GM18867 (cell line): ENCODE measurements around the gene NR1D2.
"Not testable (repeated sequence)": the region's sequence is repeated elsewhere in the genome, so short reads cannot be mapped to it uniquely, and the experiment has no call there.

Experiments used
- ATAC-seq: cut with Tn5 transposase; IDR thresholded peaks from one replicate; pipeline ENCODE4 v1.9.1; 2021; ENCODE audit warnings: mild to moderate bottlenecking, moderate library complexity; ENCODE audit not compliant: unreplicated experiment

Gene NR1D2

GRCh38 chr3:23944861-23945662 is at the start of gene NR1D2:
NR1D2 (plus strand) TSS chr3:23945286; CDS start chr3:23945579, 293 bp downstream.
- ATAC-seq, result peak; percentile 65

GRCh38 chr3:23900744-23901143 is 44.3 kb upstream of the NR1D2 start:
- no peak for ATAC-seq

- no peak for ATAC-seq
Measured at GRCh38 chr3:23904545-23904944, 40.5 kb upstream of the NR1D2 start.

- no peak for ATAC-seq
Measured at GRCh38 chr3:23909341-23909740, 35.7 kb upstream of the NR1D2 start.

- ATAC-seq, result no peak
Measured at GRCh38 chr3:23911397-23911796, 33.7 kb upstream of the NR1D2 start.

- ATAC-seq, result not testable (repeated sequence)
Measured at GRCh38 chr3:23912335-23912734, 32.8 kb upstream of the NR1D2 start.

GRCh38 chr3:23913182-23913581 is 31.9 kb upstream of the NR1D2 start:
- ATAC-seq, result no peak

- ATAC-seq, result no peak
Measured at GRCh38 chr3:23913873-23914743, 31.0 kb upstream of the NR1D2 start.

GRCh38 chr3:23915537-23916108 is 29.5 kb upstream of the NR1D2 start:
- no peak for ATAC-seq

GRCh38 chr3:23916152-23916885 is 28.8 kb upstream of the NR1D2 start:
- ATAC-seq, result peak; percentile 49

GRCh38 chr3:23916886-23917678 is 28.0 kb upstream of the NR1D2 start, which contains the start of the genes NKIRAS1 and RPL15:
NKIRAS1 (minus strand) TSS chr3:23916990; CDS start chr3:23910904, 6,086 bp downstream.
RPL15 (plus strand) TSS chr3:23917132; CDS start chr3:23917860, 728 bp downstream.
- peak; percentile 94 for ATAC-seq

GRCh38 chr3:23917679-23918303 is 27.3 kb upstream of the NR1D2 start:
- not testable (repeated sequence) for ATAC-seq

- ATAC-seq, result not testable (repeated sequence)
Measured at GRCh38 chr3:23918331-23918730, 26.8 kb upstream of the NR1D2 start.

- ATAC-seq, result no peak
Measured at GRCh38 chr3:23919628-23920027, 25.5 kb upstream of the NR1D2 start.

GRCh38 chr3:23920151-23920655 is 24.9 kb upstream of the NR1D2 start:
- no peak for ATAC-seq

GRCh38 chr3:23921052-23921511 is 24.0 kb upstream of the NR1D2 start:
- no peak for ATAC-seq

GRCh38 chr3:23923786-23924185 is 21.3 kb upstream of the NR1D2 start:
- ATAC-seq, result no peak

GRCh38 chr3:23926246-23926645 is 18.8 kb upstream of the NR1D2 start:
- ATAC-seq, result no peak

GRCh38 chr3:23926736-23927135 is 18.4 kb upstream of the NR1D2 start:
- ATAC-seq, result no peak
